Adipose tissue (tissue), 3 donors: ENCODE measurements around the gene EPS8L1. TPM values are rescaled to one million over a fixed set of nuclear protein-coding genes. Genes with fewer than 3 reads are reported as not detected.
A peak's percentile ranks its signal among the peaks of the same experiment; 100 is the strongest.
"Not testable (repeated sequence)": the region's sequence is repeated elsewhere in the genome, so short reads cannot be mapped to it uniquely, and the experiment has no call there.

Source experiments
- H3K27ac ChIP-seq: one replicate; pipeline ENCODE4 v1.5.1; 2013; ENCODE audit warnings: low read depth, low read length
- WGBS, 3 donors: extraction: QIAGEN DNeasy Blood & Tissue Kit; methylation state at CpG; one replicate each; pipeline ENCODE4 v1.1.7; 2013; 5-methylcytosine and 5-hydroxymethylcytosine counted together
- polyA plus RNA-seq, 3 donors: library from polyadenylated mRNA; stranded (reverse); fragments of 200-250 nt; gene quantifications; one replicate each; pipeline ENCODE4 v1.2.3, GENCODE V29; 2013
- donor health status: healthy with polysubstance abuse.
- donor health status: Bipolar disorder and iron deficiency.
- donor health status: healthy.

The EPS8L1 gene
- polyA plus RNA-seq, 3 donors: 7.8 to 13.3 (median 9.1) TPM

DNA sequence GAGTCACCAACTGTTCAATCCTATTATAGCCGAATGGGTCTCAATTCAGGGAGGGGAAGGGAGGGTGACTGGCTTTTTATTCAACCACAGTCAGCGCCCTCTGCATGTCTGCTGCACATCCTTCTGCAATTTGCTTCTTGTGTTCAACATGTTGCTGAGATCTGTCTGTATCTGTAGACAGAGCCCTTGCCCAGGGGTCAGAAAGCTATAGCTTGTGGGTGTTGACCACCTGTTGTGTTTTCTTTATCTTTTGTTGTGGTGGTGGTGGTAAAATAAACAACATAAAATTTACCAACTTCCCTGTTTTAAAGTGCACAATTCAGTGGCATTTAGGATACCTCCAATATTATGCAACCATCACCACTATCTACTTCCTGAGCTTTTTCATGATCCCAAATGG is 29.6 kb downstream of the EPS8L1 start:
- 83 to 87% (median 85%) methylated on average over 2 of the region's 2 CpGs for WGBS, 3 donors
- no peak overlapping the region for H3K27ac ChIP-seq

DNA sequence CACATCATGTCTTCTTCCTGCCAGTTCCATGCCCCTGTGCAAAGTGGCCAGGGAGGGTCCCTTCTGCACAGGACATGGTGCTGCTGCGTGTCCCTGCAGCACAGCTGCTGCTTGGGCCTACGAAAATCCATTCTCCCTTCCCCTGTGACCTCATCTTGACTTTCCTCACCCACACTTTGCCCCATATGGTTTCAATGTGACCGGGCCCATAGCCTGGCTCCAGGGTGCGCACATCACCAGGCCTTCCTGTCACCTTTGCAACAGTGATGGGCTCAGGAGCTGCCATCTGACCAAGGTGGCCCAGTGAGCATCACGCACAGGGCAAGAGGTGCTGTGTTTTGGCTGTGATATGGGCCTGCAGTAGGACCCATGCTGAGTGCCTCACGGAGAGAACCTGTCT is 30.9 kb downstream of the EPS8L1 start:
- WGBS, 3 donors: 88 to 94% (median 92%) methylated on average over 6 of the region's 6 CpGs

DNA sequence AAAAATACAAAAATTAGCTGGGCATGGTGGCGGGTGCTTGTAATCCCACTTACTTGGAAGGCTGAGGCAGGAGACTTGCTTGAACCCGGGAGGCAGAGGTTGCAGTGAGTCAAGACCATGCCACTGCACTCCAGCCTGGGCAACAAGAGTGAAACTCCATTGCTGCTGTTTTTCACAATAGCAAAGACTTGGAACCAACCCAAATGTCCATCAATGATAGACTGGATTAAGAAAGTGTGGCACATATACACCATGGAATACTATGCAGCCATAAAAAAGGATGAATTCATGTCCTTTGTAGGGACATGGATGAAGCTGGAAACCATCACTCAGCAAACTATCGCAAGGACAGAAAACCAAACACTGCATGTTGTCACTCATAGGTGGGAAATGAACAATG is 31.6 kb downstream of the EPS8L1 start:
- WGBS, 3 donors: 97 to 99% (median 97%) methylated on average over 3 of the region's 3 CpGs

More for the DNA sequence above, 30.9 kb downstream of the EPS8L1 start:
- no peak overlapping the region for H3K27ac ChIP-seq

DNA sequence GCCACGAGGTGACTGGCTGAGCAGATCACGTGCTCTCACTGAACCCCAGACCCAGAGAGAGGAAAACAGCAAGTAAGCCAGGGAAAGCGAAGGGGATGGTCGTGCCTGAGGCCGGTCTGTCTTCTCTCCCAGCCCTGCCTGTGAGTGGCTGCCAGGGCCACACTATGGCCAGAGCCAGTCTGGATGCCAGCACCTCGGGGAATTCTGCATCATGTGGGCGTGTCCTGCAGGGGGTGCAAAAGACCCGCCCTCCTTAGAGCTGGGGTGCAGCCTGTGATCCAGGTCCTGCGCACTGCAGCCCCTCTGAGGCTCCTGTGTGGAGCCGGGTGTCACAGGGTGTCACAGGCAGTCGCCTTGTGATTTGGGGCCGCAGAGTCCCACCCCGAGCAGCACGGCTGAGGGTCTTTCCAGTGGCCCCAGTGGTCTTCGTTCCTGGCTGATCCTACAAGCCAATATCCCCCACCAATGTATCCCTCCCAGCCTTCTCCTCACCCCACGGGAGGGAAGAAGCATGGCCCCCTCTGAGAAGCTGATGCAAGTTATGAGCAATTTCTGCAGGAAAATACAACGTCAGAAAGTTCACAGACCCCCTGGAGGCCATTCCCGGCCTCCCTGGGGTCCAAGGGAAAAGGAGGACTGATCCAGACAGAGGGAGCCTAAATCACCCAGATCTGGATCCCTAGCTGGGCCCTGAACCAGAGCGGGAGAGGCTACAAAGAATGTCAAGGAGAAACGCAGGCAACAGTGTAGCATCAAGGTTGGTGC is 34.0 kb downstream of the EPS8L1 start:
- WGBS, 3 donors: 88 to 89% (median 88%) methylated on average over 20 of the region's 20 CpGs

More for the DNA sequence above, 31.6 kb downstream of the EPS8L1 start:
- H3K27ac ChIP-seq: not testable (repeated sequence)

DNA sequence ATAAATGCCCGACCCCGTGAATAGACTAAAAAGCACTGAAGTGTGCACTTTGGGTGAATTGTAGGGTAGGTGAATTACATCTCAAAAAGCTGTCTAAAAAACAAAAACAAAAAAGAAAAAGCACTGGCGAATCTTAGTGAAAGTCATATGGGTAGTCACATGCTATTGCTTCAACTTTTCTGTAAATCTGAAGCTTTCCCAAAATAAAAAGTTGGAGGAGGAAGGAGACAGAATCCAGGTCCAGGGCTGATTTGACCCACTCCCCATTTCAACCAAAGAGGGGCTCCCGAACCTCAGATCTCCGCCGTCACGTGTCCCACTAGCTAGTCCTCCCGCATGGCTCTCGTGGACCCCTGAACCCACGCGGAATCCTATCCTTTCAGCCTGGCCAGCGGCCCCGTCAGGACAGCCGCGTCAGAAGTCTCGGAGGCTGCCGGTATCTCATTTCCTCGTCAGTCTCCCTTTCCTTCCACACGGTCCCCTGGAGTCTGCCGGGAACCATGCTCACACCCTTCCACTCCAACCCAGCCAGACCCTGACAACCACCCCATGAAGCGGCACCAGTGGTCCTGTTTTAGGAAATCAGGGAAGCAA is 35.7 kb downstream of the EPS8L1 start:
- 71 to 84% (median 75%) methylated on average over 21 of the region's 21 CpGs for WGBS, 3 donors
- H3K27ac ChIP-seq: no peak overlapping the region

More for the DNA sequence above, 34.0 kb downstream of the EPS8L1 start:
- H3K27ac ChIP-seq: no peak overlapping the region

DNA sequence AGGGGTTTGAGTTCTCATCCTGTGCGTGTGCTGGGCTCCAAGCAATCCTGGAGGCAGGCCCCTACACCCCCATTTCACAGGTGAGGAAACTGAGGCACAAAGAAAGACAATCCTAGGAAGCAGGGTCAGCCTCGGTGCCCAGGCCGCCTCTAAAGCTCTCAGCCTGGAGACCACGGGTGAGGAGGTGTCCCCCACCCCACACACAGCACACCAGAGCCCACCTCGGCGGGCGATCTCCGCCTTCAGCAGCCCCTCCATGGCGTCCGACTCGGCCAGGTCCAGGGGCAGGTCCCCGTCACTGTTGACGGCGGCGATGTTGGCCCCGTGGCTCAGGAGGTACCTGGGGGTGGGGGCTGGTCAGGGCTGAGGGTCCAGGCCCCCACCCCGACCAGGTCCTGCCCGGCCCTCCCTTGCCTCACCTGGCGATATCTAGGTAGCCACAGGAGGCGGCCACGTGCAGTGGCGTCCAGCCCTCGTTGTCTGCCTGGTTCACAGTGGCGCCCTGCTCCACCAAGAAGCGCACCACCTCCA is 36.6 kb downstream of the EPS8L1 start:
- H3K27ac ChIP-seq: peak overlapping the region; percentile 46
- WGBS, 3 donors: 92 to 94% (median 94%) methylated on average over 25 of the region's 25 CpGs

DNA sequence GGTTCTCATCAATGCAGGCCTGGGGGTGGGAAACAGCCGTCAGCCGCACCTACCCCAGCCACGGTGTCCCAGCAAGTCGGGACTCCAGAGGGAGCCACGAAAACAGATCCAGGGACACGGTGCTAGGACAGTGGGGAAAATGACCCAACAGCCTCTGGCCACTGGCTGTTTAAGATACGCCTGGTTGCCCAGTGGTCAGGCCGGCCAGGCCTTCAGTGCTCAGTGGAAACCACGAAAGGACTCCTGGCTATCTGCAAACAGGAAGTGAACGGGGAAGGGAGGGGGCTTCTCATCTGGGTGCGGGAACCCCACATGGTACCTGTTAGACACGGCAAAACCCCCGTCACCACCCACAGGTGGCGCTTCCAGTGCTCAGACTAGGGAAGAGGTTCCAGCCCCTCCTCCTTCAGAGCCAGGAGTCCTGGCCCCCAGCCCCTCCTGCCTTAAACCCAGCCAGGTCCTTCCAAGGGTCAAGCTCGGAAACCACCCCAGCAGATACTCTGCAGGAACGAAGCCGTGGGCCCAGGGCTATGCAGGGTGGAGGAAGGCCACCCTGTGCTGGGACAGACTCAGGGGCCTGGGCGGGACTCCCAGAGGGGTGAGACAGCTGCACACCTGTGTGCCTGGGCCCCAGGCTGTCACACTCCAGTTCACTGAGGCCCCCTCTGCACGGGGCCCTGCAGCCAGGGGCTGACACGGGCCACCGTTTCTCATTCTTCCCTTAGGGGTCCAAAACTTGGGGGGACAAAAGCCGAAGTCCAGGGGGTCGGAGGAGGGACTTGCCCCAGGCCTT is 37.3 kb downstream of the EPS8L1 start:
- WGBS, 3 donors: 67 to 73% (median 72%) methylated on average over 23 of the region's 23 CpGs
- peak overlapping the region; percentile 9 for H3K27ac ChIP-seq

DNA sequence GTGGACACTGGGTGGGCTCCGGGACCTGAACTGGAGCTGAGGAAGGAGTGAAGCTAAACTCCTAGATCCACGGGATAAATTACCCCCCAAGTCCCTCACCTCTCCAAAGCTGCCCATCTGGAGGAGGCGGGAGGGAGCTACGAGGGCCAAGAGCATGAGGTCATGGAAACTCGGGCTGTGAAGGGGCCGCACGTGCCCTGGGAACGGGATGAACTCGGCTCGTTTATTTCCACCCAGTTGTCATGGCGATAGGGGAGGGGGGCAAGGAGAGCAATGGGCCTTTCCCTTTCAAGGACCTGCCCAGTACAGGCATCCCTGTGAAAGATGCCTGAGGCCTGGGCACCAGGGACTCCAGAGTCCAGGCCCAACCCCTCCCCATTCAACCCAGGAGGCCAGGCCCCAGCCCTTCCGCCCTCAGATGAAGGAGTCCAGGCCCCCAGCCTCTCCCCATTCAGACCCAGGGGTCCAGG is 37.9 kb downstream of the EPS8L1 start:
- 22 to 39% (median 38%) methylated on average over 11 to 12 of the region's 12 CpGs for WGBS, 3 donors
- peak overlapping the region; percentile 3 for H3K27ac ChIP-seq

DNA sequence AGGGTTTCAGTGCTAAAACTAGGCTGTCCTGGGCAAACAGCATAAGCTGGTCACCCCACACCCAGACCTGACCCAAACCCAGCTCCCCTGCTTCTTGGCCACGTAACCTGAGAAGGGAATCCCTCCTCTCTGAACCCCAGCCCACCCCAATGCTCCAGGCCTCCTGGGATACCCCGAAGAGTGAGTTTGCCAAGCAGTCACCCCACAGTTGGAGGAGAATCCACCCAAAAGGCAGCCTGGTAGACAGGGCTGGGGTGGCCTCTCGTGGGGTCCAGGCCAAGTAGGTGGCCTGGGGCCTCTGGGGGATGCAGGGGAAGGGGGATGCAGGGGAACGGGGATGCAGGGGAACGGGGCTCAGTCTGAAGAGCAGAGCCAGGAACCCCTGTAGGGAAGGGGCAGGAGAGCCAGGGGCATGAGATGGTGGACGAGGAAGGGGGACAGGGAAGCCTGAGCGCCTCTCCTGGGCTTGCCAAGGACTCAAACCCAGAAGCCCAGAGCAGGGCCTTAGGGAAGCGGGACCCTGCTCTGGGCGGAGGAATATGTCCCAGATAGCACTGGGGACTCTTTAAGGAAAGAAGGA is 39.0 kb downstream of the EPS8L1 start:
- 80 to 87% (median 83%) methylated on average over 8 to 9 of the region's 9 CpGs for WGBS, 3 donors
- no peak overlapping the region for H3K27ac ChIP-seq

DNA sequence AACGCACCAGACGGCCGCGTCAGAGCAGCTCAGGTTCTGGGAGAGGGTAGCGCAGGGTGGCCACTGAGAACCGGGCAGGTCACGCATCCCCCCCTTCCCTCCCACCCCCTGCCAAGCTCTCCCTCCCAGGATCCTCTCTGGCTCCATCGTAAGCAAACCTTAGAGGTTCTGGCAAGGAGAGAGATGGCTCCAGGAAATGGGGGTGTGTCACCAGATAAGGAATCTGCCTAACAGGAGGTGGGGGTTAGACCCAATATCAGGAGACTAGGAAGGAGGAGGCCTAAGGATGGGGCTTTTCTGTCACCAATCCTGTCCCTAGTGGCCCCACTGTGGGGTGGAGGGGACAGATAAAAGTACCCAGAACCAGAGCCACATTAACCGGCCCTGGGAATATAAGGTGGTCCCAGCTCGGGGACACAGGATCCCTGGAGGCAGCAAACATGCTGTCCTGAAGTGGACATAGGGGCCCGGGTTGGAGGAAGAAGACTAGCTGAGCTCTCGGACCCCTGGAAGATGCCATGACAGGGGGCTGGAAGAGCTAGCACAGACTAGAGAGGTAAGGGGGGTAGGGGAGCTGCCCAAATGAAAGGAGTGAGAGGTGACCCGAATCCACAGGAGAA is 39.9 kb downstream of the EPS8L1 start:
- no peak overlapping the region for H3K27ac ChIP-seq
- 56 to 61% (median 60%) methylated on average over 13 of the region's 13 CpGs for WGBS, 3 donors

DNA sequence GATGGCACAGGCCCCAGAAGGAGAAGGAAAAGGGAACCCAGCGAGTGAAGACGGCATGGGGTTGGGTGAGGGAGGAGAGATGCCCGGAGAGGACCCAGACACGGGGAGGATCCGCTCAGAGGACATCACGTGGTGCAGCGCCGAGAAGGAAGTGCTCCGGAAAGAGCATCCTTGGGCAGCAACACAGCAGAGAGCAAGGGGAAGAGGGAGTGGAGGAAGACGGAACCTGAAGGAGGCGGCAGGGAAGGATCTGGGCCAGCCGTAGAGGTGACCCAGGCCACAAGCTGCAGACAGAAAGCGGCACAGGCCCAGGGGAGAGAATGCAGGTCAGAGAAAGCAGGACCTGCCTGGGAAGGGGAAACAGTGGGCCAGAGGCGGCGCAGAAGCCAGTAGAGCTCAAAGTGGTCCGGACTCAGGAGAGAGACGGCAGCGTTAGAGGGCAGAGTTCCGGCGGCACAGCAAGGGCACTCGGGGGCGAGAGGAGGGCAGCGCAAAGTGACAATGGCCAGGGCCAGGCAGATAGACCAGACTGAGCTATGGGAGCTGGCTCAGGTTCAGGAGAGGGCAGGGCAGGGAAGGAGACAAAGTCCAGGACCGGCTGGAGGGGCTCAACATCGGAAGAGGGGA is 40.7 kb downstream of the EPS8L1 start:
- 0 to 4% (median 1%) methylated on average over 25 of the region's 25 CpGs for WGBS, 3 donors
- no peak overlapping the region for H3K27ac ChIP-seq

DNA sequence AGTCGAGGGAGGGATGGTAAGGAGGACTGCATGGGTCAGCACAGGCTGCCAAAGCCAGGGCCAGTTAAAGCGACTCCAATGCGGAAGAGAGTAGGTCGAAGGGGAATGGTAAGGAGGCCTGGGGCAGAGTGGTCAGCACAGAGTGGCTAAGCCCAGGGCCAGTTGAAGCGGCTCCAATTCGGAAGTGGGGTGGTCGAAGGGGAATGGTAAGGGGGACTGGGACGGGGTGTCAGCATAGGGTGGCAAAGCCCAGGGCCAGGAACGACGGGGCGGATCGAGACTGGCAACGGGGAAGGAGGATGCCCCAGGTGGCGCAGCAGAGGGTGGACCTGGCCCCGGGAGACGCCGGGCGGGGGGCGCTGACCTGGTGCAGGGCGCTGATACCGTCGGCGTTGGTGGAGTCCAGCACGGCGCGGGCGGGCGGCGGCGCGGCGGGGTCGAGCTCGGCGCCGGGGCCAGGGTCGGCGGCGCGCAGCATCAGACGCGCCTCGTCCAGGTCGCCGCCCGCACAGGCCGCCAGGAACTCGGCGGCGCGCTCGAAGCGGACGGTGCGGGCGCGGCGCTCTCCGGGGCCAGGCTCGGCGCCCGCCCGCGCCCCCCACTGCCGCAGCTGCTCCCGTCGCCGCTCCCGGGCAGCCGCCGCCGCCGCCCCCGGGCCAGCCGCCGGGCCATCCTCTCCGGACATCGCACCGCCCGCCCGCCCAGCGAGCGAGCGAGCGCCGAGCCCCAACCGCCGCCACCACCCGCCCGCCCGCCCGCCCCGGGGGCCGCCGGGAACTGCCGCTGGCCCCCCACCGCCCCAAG is 41.4 kb downstream of the EPS8L1 start, which contains the start of gene PPP1R12C:
Gene PPP1R12C (minus strand): TSS at position 779 of the 804 bp plus-strand sequence. CDS start 94 bp downstream, at position 685.
- WGBS, 3 donors: 0 to 1% (median 0%) methylated on average over 46 to 97 of the region's 97 CpGs
- H3K27ac ChIP-seq: no peak within 1 kb of the TSS

DNA sequence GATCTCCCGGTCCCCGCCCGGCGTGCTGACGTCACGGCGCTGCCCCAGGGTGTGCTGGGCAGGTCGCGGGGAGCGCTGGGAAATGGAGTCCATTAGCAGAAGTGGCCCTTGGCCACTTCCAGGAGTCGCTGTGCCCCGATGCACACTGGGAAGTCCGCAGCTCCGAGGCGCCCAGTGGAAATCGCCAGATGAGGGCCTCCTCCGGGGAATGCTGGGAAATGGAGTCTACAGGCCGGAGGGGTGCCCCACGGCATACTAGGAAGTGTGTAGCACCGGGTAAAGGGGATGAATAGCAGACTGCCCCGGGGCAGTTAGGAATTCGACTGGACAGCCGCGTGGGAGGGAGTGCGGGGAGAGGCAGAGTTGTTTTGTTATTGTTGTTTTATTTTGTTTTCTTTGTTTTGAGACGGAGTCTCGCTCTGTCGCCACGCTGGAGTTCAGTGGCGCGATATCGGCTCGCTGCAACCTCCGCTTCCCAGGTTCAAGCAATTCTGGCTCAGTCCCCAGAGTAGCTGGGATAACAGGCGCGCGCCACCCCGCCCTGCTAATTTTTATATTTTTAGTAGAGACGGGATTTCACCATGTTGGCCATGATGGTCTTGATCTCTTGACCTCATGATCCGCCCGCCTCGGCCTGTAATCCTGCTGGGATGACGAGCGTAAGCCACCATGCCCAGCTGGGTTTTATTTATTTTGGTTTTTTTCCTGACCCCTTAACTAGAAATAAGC is 42.2 kb downstream of the EPS8L1 start:
- H3K27ac ChIP-seq: no peak overlapping the region
- 0 to 1% (median 1%) methylated on average over 36 to 44 of the region's 44 CpGs for WGBS, 3 donors

DNA sequence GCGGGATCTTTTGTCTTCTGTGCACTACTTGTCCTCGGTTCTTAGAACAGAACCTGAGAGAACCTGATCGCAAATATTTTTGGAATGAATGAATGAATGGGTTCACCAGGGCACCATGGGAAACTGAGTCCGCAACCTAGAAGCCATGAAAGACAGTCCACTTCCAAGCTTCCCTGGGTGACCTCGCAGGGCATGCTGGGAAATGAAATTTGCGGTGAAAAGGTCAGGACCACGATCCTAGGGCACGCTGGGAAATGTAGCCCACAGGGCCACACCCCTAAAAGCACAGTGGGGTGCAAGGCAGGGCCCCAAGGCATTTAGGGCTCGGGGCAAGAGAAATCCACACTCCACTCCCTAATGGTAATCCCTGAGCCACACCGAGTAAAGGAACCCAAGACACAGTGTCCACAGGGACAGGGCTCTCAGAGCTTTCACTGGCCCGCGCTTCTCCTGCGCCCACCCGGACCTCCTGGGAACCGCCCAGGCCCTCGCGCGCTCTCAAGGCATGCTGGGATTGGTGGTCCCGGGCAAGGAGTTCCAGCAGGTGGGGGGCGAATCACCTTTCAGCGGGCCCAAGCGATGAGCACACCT is 42.8 kb downstream of the EPS8L1 start:
- 18 to 27% (median 21%) methylated on average over 22 of the region's 22 CpGs for WGBS, 3 donors
- no peak overlapping the region for H3K27ac ChIP-seq

DNA sequence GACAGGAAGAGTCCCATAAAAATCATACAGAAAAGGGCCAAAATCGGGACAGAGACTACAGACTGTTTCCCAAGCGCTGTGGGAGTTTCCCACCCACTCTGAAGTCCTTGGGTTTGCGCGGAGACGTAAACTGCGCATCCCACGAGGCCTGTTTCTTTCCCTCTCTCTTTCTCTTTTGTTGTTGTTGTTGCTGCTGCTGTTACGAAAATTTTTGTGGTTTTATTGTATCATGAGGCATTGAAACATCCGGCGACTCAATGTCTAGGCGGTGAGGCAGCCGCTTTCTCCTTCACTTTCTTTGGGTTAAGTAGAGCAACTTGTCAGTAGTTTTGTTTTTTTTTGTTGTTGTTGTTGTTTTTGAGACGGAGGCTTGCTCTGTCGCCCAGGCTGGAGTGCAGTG is 43.4 kb downstream of the EPS8L1 start:
- H3K27ac ChIP-seq: no peak overlapping the region
- 68 to 81% (median 76%) methylated on average over 14 of the region's 14 CpGs for WGBS, 3 donors

DNA sequence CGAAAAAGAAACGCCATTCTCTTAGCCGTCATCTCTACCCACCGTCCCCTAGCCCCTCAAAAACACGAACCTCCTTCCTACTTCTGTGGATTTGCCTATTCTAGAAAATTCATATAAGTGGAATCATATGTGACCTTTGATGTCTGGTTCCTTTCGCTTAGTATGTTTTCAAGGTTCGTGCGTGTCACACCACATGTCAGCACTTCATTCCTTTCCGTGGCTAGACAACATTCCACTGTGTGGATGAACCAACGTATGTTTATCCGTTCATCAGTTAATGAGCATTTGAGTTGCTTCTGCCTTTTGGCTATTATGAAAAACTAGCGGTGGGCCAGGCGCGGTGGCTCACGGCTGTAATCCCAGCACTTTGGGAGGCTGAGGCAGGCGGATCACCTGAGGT is 55.8 kb downstream of the EPS8L1 start:
- no peak overlapping the region for H3K27ac ChIP-seq
- WGBS, 3 donors: 77 to 89% (median 85%) methylated on average over 16 of the region's 16 CpGs
